Measurements from ENCODE around the gene SNX32.

DNA sequence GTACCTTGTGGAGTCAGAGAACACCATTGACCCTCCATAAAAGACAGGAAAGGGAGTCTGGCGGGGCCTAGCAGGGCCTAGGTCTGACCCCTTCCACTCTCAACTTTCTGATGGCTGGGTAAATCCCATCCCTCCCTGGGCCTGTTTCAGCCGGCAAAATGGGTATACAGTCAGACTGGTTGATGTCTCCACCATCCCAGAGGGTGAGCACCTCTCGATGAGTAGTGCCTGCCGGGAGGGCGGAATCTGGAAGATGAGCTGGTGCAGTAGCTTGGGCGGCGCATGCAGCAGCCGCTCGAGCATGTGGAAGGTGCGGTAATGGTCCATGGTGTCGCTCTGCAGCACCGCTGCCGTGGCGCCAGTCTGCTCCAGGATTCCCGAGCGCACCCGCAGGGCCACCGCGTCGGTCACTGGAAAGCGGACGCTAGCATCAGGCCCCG lies 54.0 kb downstream of the SNX32 start:
- TF ChIP-seq YY1 (IDR thresholded peaks at IDR 0.05; ENCODE audit: insufficient read depth, insufficient read length) (no peak), SUZ12 (IDR thresholded peaks at IDR 0.05; ENCODE audit: extremely low read depth, insufficient read depth, insufficient read length) (no peak)

All from NT2/D1 (cell line).